Pancreas (tissue), 10 donors: ENCODE results near the gene BANP. TPM values are rescaled to one million over a fixed set of nuclear protein-coding genes. Genes with fewer than 3 reads are reported as not detected.

Source experiments
- ATAC-seq, 4 donors: fragments of 200-7000 bp; cut with Tn5 transposase; one replicate each; pipeline versions ENCODE4 v1.8.0 to v1.9.1; 2020; ENCODE audit warnings: mild to moderate bottlenecking in 4 of 4, moderate library complexity in 4 of 4
- DNase-seq, 6 donors: peaks; one replicate each; pipeline ENCODE4 v3.0.0-alpha.2; 2020
- FAIRE-seq: peaks from 2 replicates; lab custom pipeline; 2012; peaks lifted over from hg19 to GRCh38; lab: Jason Lieb, UNC
- H3K27ac ChIP-seq, 4 donors: fragments of 200-600 bp; sonication (generic); 1 replicate in 3 of 4; 2 replicates in 1 of 4; pipeline versions ENCODE4 v1.5.0 to v1.8.0; 2020
- H3K27me3 ChIP-seq, 4 donors: fragments of 200-600 bp; one replicate each; pipeline ENCODE4 v1.8.0; 2021
- H3K36me3 ChIP-seq, 3 donors: fragments of 200-600 bp; sonication (generic) in 1 of 3; one replicate each; pipeline versions ENCODE4 v1.5.0 to v1.8.0; 2020 to 2021
- H3K4me1 ChIP-seq, 3 donors: fragments of 200-600 bp; one replicate each; pipeline ENCODE4 v1.8.0; 2021
- H3K4me3 ChIP-seq, 4 donors: fragments of 200-600 bp; sonication (generic) in 2 of 4; one replicate each; pipeline versions ENCODE4 v1.5.0 to v1.8.0; 2020 to 2021
- H3K9me3 ChIP-seq, 4 donors: fragments of 200-600 bp; one replicate each; pipeline ENCODE4 v1.8.0; 2021
- CTCF ChIP-seq, 4 donors: fragments of 200-600 bp; sonication (generic) in 3 of 4; IDR thresholded peaks; one replicate each; pipeline versions ENCODE4 v1.5.0 to v1.8.0; 2021; ENCODE audit warnings: antibody characterized with exemption in 4 of 4
- WGBS, 2 donors: extraction: QIAGEN DNeasy Blood & Tissue Kit; methylation state at CpG; one replicate each; pipeline ENCODE4 v1.1.7; 2013; 5-methylcytosine and 5-hydroxymethylcytosine counted together
- intact Hi-C, 3 donors: fragments of 100-400 bp; cut with DNase I; formaldehyde crosslinking; loops; one replicate each; pipeline versions ENCODE4 v1.11.1 to v1.14.2; 2022
- polyA plus RNA-seq, 2 donors: library from polyadenylated mRNA; stranded (reverse); fragments of 200-250 nt; gene quantifications; one replicate each; pipeline ENCODE4 v1.2.3, GENCODE V29; 2013
- total RNA-seq, 6 donors: library from RNA; stranded (reverse); fragmentation: NEBNext Ultra II Directional in 4 of 6; extraction: Animal tissue kit (Norgen Biotek cat#: 25700) in 4 of 6; gene quantifications; one replicate each; pipeline versions ENCODE4 v1.2.1 to v1.2.4, GENCODE V29; 2021 to 2023
- donor health status: healthy with polysubstance abuse.
- donor health status: DM: no; HTN: no; CAD: no; lungs with moderate emphysema.
- donor health status: DM: no; HTN: no; CAD: no.
- donor health status: control.
- donor health status: control.
- donor health status: Bipolar disorder and iron deficiency.
- donor health status: DM: yes; HTN: yes; CAD: no.
- donor health status: DM: no; HTN: no; CAD: no.
- donor health status: DM: no; HTN: no; CAD: no.
- donor health status: DM: yes; HTN: yes; CAD: no.

BANP gene
- total and polyA plus RNA-seq, 8 donors = 6.1 to 17.8 (median 13.4) TPM

GRCh38 chr16:88066680-88067529 lies 115.7 kb downstream of the BANP start:
- Histone ChIP-seq H3K4me1 (no peaks in the 10 kb centered on the region), H3K27me3 (no peaks in the 10 kb centered on the region), H3K36me3 (peaks cover 0 to 1% (median 0%) of the 10 kb centered on the region in 3 donors), H3K4me3 (no peak overlapping the region), H3K9me3 (no peaks in the 10 kb centered on the region), H3K27ac (no peak overlapping the region)
- 91 to 92% methylated on average over 29 of the region's 29 CpGs for WGBS, 2 donors
- TF ChIP-seq CTCF (IDR thresholded peaks at IDR 0.05) = no peak
- FAIRE-seq (no peak), ATAC-seq (no peak), DNase-seq (peak in 1 of 6 donors; percentile 53)
- intact Hi-C loops = no loop called here

- Histone ChIP-seq H3K36me3 (peaks cover 0 to 9% (median 0%) of the 10 kb centered on the region in 3 donors), H3K4me3 (no peak overlapping the region), H3K27ac (no peak overlapping the region), H3K4me1 (no peaks in the 10 kb centered on the region), H3K9me3 (no peaks in the 10 kb centered on the region), H3K27me3 (no peaks in the 10 kb centered on the region)
- intact Hi-C loops = no loop called here
- no peak for TF ChIP-seq CTCF (IDR thresholded peaks at IDR 0.05)
- ATAC-seq (no peak), FAIRE-seq (no peak), DNase-seq (peak in 1 of 6 donors; percentile 50)
- 93% methylated on average over 40 of the region's 40 CpGs for WGBS, 2 donors
Observed at GRCh38 chr16:88067530-88068411, 116.5 kb downstream of the BANP start.

GRCh38 chr16:88068476-88069396 lies 117.5 kb downstream of the BANP start:
- Histone ChIP-seq H3K36me3 (peaks cover 0 to 13% (median 0%) of the 10 kb centered on the region in 3 donors), H3K9me3 (no peaks in the 10 kb centered on the region), H3K4me1 (no peaks in the 10 kb centered on the region), H3K27me3 (no peaks in the 10 kb centered on the region), H3K4me3 (no peak overlapping the region), H3K27ac (no peak overlapping the region)
- FAIRE-seq (no peak), ATAC-seq (no peak), DNase-seq (peak in 1 of 6 donors; percentile 24)
- TF ChIP-seq CTCF (IDR thresholded peaks at IDR 0.05) = no peak
- intact Hi-C loops = no loop called here
- WGBS, 2 donors = 91 to 94% methylated on average over 26 to 27 of the region's 27 CpGs

GRCh38 chr16:88069397-88070168 lies 118.3 kb downstream of the BANP start:
- intact Hi-C loops = no loop called here
- Histone ChIP-seq H3K36me3 (peaks cover 0 to 13% (median 0%) of the 10 kb centered on the region in 3 donors), H3K4me3 (no peak overlapping the region), H3K27me3 (no peaks in the 10 kb centered on the region), H3K4me1 (no peaks in the 10 kb centered on the region), H3K9me3 (no peaks in the 10 kb centered on the region), H3K27ac (no peak overlapping the region)
- no peak for DNase-seq
- TF ChIP-seq CTCF (IDR thresholded peaks at IDR 0.05) = no peak
- WGBS, 2 donors = 90 to 91% methylated on average over 25 of the region's 25 CpGs
- no peak for FAIRE-seq
- peak in 1 of 4 donors; percentile 16 for ATAC-seq
